ENCODE results near the gene NTM. TPM values are rescaled to one million over a fixed set of nuclear protein-coding genes. Genes with fewer than 3 reads are reported as not detected.

Gene NTM
- total RNA-seq, 1 experiment from 2014 or later: 9.9 TPM

DNA sequence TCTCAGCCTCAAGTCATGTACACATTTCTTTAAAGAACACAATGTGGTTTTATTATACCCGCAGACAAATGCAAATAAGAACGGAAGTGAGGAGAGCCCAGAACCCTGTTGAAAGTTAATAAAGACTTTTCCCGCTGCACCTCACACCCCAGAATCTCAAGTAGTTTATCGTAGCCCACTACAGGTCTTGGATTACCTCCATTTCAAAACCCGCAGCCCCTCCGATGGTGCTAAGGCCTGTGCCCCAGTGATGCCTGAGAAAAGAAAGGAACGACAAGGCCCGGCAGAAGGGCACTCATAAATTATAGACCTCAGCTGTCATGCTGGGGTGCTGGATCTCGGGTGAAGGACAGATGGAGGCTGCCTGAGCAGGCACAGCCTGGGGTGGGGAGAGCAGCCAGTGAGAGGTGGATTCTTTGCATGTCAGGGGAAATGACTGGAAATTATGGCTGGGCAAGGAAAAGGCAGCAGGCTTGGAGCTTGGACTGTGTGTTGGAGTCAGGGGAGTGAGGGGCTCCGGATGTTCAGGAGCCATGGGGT is 354.1 kb downstream of the NTM start:
- Histone ChIP-seq H4K91ac (ENCODE audit: insufficient read length, low read depth, low read length) (no peak overlapping the region), H3K9ac (ENCODE audit: extremely low read depth, insufficient read length, low read length) (no peak overlapping the region), H4K8ac (replicated peaks; ENCODE audit: insufficient read length, low read depth, low read length) (no peak overlapping the region), H3K27me3 (ENCODE audit: insufficient read depth, low read length) (no peaks in the 10 kb centered on the region), H3K79me2 (ENCODE audit: insufficient read depth, low read length) (no peaks in the 10 kb centered on the region), H3T11ph (ENCODE audit: low read length) (no peak overlapping the region), H3K4ac (ENCODE audit: low read depth, low read length) (no peak overlapping the region), H2BK120ac (ENCODE audit: low read depth, low read length, poor library complexity, severe bottlenecking) (no peak overlapping the region), H3K23ac (ENCODE audit: insufficient read length, low read depth, low read length) (no peak overlapping the region), H3K4me2 (ENCODE audit: insufficient read depth, insufficient read length, low read length) (no peak overlapping the region), H3K23me2 (ENCODE audit: insufficient read length, low read depth, low read length, poor library complexity, severe bottlenecking) (no peaks in the 10 kb centered on the region), H2BK5ac (ENCODE audit: insufficient read length, low read length) (no peak overlapping the region), H3K18ac (ENCODE audit: insufficient read length, low read depth, low read length) (no peak overlapping the region), H4K5ac (ENCODE audit: insufficient read length, low read depth, low read length) (no peak overlapping the region), H3K79me1 (ENCODE audit: insufficient read depth, low read depth, low read length, poor library complexity, severe bottlenecking) (no peaks in the 10 kb centered on the region), H2BK12ac (ENCODE audit: insufficient read length, low read depth, low read length) (no peak overlapping the region), H2AK5ac (ENCODE audit: insufficient read length, low read length) (no peak overlapping the region), H3K9me3 (ENCODE audit: control insufficient read depth, low read depth, low read length) (no peaks in the 10 kb centered on the region), H4K20me1 (ENCODE audit: control insufficient read depth, insufficient read depth, insufficient read length) (no peaks in the 10 kb centered on the region), H2AFZ (ENCODE audit: low read length) (no peak overlapping the region), H3K4me1 (ENCODE audit: insufficient read depth, low read length) (no peaks in the 10 kb centered on the region), H2BK20ac (ENCODE audit: low read depth, low read length, poor library complexity, severe bottlenecking) (no peak overlapping the region), H2BK15ac (ENCODE audit: low read depth, low read length) (no peak overlapping the region), H3K27ac (ENCODE audit: insufficient read length, low read depth, low read length) (no peak overlapping the region), H3K14ac (ENCODE audit: insufficient read depth, low read length) (no peak overlapping the region), H3K56ac (ENCODE audit: insufficient read length, low read depth, low read length) (no peak overlapping the region)
- H3K27ac Mint-ChIP-seq: peak overlapping the region in 1 of 3 experiments; percentile 36; a peak in 1 of 7 replicates
- TF ChIP-seq, protein P1, sequence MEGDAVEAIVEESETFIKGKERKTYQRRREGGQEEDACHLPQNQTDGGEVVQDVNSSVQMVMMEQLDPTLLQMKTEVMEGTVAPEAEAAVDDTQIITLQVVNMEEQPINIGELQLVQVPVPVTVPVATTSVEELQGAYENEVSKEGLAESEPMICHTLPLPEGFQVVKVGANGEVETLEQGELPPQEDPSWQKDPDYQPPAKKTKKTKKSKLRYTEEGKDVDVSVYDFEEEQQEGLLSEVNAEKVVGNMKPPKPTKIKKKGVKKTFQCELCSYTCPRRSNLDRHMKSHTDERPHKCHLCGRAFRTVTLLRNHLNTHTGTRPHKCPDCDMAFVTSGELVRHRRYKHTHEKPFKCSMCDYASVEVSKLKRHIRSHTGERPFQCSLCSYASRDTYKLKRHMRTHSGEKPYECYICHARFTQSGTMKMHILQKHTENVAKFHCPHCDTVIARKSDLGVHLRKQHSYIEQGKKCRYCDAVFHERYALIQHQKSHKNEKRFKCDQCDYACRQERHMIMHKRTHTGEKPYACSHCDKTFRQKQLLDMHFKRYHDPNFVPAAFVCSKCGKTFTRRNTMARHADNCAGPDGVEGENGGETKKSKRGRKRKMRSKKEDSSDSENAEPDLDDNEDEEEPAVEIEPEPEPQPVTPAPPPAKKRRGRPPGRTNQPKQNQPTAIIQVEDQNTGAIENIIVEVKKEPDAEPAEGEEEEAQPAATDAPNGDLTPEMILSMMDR (conservative IDR thresholded peaks at IDR 0.05): no peak
- no peak for DNase-seq
- H3K4me3 Mint-ChIP-seq: no peak overlapping the region
- H3K4me1 Mint-ChIP-seq: peaks cover 2 to 9% of the 10 kb centered on the region in 2 experiments; a peak in 3 of 4 replicates
- H3K36me3 Mint-ChIP-seq (ENCODE audit: insufficient read depth in 1 of 3, low read depth in 3 of 3): no peaks in the 10 kb centered on the region; a peak in 1 of 7 replicates
- no CpG with 5 or more reads among the region's 10 CpGs for WGBS (ENCODE audit: extremely low coverage, insufficient read length, low lambda C conversion rate)
- H3K27me3 Mint-ChIP-seq (ENCODE audit: low read depth): peaks cover 2% of the 10 kb centered on the region; the same call in 1 of the 2 replicates
- no peaks in the 10 kb centered on the region for H3K9me3 Mint-ChIP-seq
